Measurements from ENCODE around the gene TRIML1.

TRIML1 gene

GRCh38 chr4:188117631-188118324 is 21.5 kb upstream of the TRIML1 start:
- Histone ChIP-seq H3K36me3 (ENCODE audit: insufficient read depth, low read length) (no peaks in the 10 kb centered on the region), H3K27me3 (ENCODE audit: insufficient read depth, low read length, poor library complexity, severe bottlenecking) (no peaks in the 10 kb centered on the region), H3K4me3 (ENCODE audit: low read length, poor library complexity, severe bottlenecking) (no peak overlapping the region), H3K4me2 (ENCODE audit: low read depth, low read length, poor library complexity, severe bottlenecking) (no peak overlapping the region), H3F3A (ENCODE audit: low read depth) (no peaks in the 10 kb centered on the region), H3K9me3 (ENCODE audit: insufficient read depth, low read depth, low read length) (peaks cover 16% of the 10 kb centered on the region; the same call in 1 of the 2 replicates), H3K79me2 (ENCODE audit: insufficient read depth, low read length) (no peaks in the 10 kb centered on the region), H3K9ac (ENCODE audit: low read depth, low read length, poor library complexity, severe bottlenecking) (no peak overlapping the region), H3K4me1 (ENCODE audit: insufficient read depth, low read length, poor library complexity, severe bottlenecking) (no peaks in the 10 kb centered on the region), H2AFZ (ENCODE audit: low read length) (no peak overlapping the region), H4K20me1 (ENCODE audit: insufficient read depth, low read length, poor library complexity, severe bottlenecking) (no peaks in the 10 kb centered on the region), H3K9me2 (replicated peaks; ENCODE audit: low read depth, low read length) (no peaks in the 10 kb centered on the region)
- no peak for TF ChIP-seq EZH2phosphoT487 (IDR thresholded peaks at IDR 0.05; ENCODE audit: borderline replicate concordance)
- no peak for TF ChIP-seq CTCF (conservative IDR thresholded peaks at IDR 0.05; ENCODE audit: low read length)

- H3K27me3 ChIP-seq (ENCODE audit: insufficient read depth, low read length, poor library complexity, severe bottlenecking) = no peaks in the 10 kb centered on the region
- H3F3A ChIP-seq (ENCODE audit: low read depth) = no peaks in the 10 kb centered on the region
- H3K4me1 ChIP-seq (ENCODE audit: insufficient read depth, low read length, poor library complexity, severe bottlenecking) = no peaks in the 10 kb centered on the region
- no peak for TF ChIP-seq EZH2phosphoT487 (IDR thresholded peaks at IDR 0.05; ENCODE audit: borderline replicate concordance)
- TF ChIP-seq CTCF (conservative IDR thresholded peaks at IDR 0.05; ENCODE audit: low read length) = no peak
- H3K4me3 ChIP-seq (ENCODE audit: low read length, poor library complexity, severe bottlenecking) = no peak overlapping the region
- H3K9me2 ChIP-seq (replicated peaks; ENCODE audit: low read depth, low read length) = no peaks in the 10 kb centered on the region
- no peaks in the 10 kb centered on the region for H3K79me2 ChIP-seq (ENCODE audit: insufficient read depth, low read length)
- H3K9ac ChIP-seq (ENCODE audit: low read depth, low read length, poor library complexity, severe bottlenecking) = no peak overlapping the region
- H3K36me3 ChIP-seq (ENCODE audit: insufficient read depth, low read length) = no peaks in the 10 kb centered on the region
- H3K4me2 ChIP-seq (ENCODE audit: low read depth, low read length, poor library complexity, severe bottlenecking) = no peak overlapping the region
- H4K20me1 ChIP-seq (ENCODE audit: insufficient read depth, low read length, poor library complexity, severe bottlenecking) = no peaks in the 10 kb centered on the region
- no peak overlapping the region for H2AFZ ChIP-seq (ENCODE audit: low read length)
- peaks cover 16% of the 10 kb centered on the region; the same call in 1 of the 2 replicates for H3K9me3 ChIP-seq (ENCODE audit: insufficient read depth, low read depth, low read length)
These were observed 17.7 kb upstream of the TRIML1 start for GRCh38 chr4:188121530-188121929.

- H3K36me3 ChIP-seq (ENCODE audit: insufficient read depth, low read length) = no peaks in the 10 kb centered on the region
- H3K4me2 ChIP-seq (ENCODE audit: low read depth, low read length, poor library complexity, severe bottlenecking) = no peak overlapping the region
- TF ChIP-seq EZH2phosphoT487 (IDR thresholded peaks at IDR 0.05; ENCODE audit: borderline replicate concordance) = no peak
- no peak for TF ChIP-seq CTCF (conservative IDR thresholded peaks at IDR 0.05; ENCODE audit: low read length)
These were observed 11.9 kb upstream of the TRIML1 start for GRCh38 chr4:188127214-188127874.

More at GRCh38 chr4:188127214-188127874, 11.9 kb upstream of the TRIML1 start:
- Histone ChIP-seq H3K4me3 (ENCODE audit: low read length, poor library complexity, severe bottlenecking) (no peak overlapping the region), H3K27me3 (ENCODE audit: insufficient read depth, low read length, poor library complexity, severe bottlenecking) (no peaks in the 10 kb centered on the region), H3K4me1 (ENCODE audit: insufficient read depth, low read length, poor library complexity, severe bottlenecking) (no peaks in the 10 kb centered on the region), H2AFZ (ENCODE audit: low read length) (no peak overlapping the region), H4K20me1 (ENCODE audit: insufficient read depth, low read length, poor library complexity, severe bottlenecking) (no peaks in the 10 kb centered on the region), H3K9me2 (replicated peaks; ENCODE audit: low read depth, low read length) (no peaks in the 10 kb centered on the region), H3K79me2 (ENCODE audit: insufficient read depth, low read length) (no peaks in the 10 kb centered on the region), H3K9me3 (ENCODE audit: insufficient read depth, low read depth, low read length) (peaks cover 7% of the 10 kb centered on the region; the same call in 1 of the 2 replicates), H3F3A (ENCODE audit: low read depth) (no peaks in the 10 kb centered on the region), H3K9ac (ENCODE audit: low read depth, low read length, poor library complexity, severe bottlenecking) (no peak overlapping the region)
